WERI-Rb-1 (cell line): ENCODE data around the gene TBC1D23.

Experiments
- DNase-seq: peaks from one replicate; pipeline ENCODE4 v3.0.0-alpha.2; 2020
- H3K27ac ChIP-seq: fragments of 250-450 bp; sonication (Bioruptor Pico); 2 replicates; pipeline ENCODE4 v1.5.1; 2020; ENCODE audit warnings: mild to moderate bottlenecking, moderate library complexity
- H3K27me3 ChIP-seq: fragments of 250-450 bp; sonication (Bioruptor Pico); 2 replicates; pipeline ENCODE4 v1.5.1; 2021; ENCODE audit warnings: mild to moderate bottlenecking, low read depth, moderate library complexity; ENCODE audit not compliant: insufficient read depth, severe bottlenecking
- H3K36me3 ChIP-seq: fragments of 250-450 bp; sonication (Bioruptor Pico); 2 replicates; pipeline ENCODE4 v1.5.1; 2020; ENCODE audit warnings: mild to moderate bottlenecking, moderate library complexity
- H3K4me3 ChIP-seq: 2 replicates; pipeline ENCODE4 v1.5.1; 2011; ENCODE audit warnings: low read depth, mild to moderate bottlenecking, control low read depth, low read length
- H3K9me3 ChIP-seq: fragments of 250-450 bp; sonication (Bioruptor Pico); 2 replicates; pipeline ENCODE4 v1.5.1; 2021; ENCODE audit warnings: mild to moderate bottlenecking, moderate library complexity; ENCODE audit not compliant: severe bottlenecking
- CTCF ChIP-seq: IDR thresholded peaks from 2 replicates; pipeline ENCODE4 v1.5.1; 2011; ENCODE audit warnings: low read depth, mild to moderate bottlenecking, control low read depth, inconsistent platforms, low read length

Gene TBC1D23

GRCh38 chr3:100265016-100265415 lies 4.2 kb downstream of the TBC1D23 start:
- TF ChIP-seq CTCF: no peak
- Histone ChIP-seq H3K9me3 (no peaks in the 10 kb centered on the region), H3K27me3 (no peaks in the 10 kb centered on the region), H3K4me3 (peak overlapping the region; percentile 32), H3K27ac (peak overlapping the region; percentile 73), H3K36me3 (no peaks in the 10 kb centered on the region; the same call in 1 of the 2 replicates)
- no peak for DNase-seq

GRCh38 chr3:100266531-100266930 lies 5.7 kb downstream of the TBC1D23 start:
- H3K4me3 ChIP-seq: no peak overlapping the region
- TF ChIP-seq CTCF: no peak
- H3K27ac ChIP-seq: peak overlapping the region; percentile 48

GRCh38 chr3:100268156-100268555 lies 7.4 kb downstream of the TBC1D23 start:
- H3K27ac ChIP-seq: peak overlapping the region; percentile 65
- no peak for DNase-seq
- TF ChIP-seq CTCF: no peak
- H3K9me3 ChIP-seq: no peaks in the 10 kb centered on the region
- no peaks in the 10 kb centered on the region for H3K36me3 ChIP-seq
- no peaks in the 10 kb centered on the region for H3K27me3 ChIP-seq
- no peak overlapping the region for H3K4me3 ChIP-seq

More at GRCh38 chr3:100266531-100266930, 5.7 kb downstream of the TBC1D23 start:
- Histone ChIP-seq H3K36me3 (no peaks in the 10 kb centered on the region; the same call in 1 of the 2 replicates), H3K9me3 (no peaks in the 10 kb centered on the region), H3K27me3 (no peaks in the 10 kb centered on the region)
- DNase-seq: no peak

- Histone ChIP-seq H3K9me3 (no peaks in the 10 kb centered on the region), H3K27ac (peak overlapping the region; percentile 65), H3K27me3 (no peaks in the 10 kb centered on the region), H3K36me3 (no peaks in the 10 kb centered on the region), H3K4me3 (peak overlapping the region; percentile 1; the same call in 1 of the 2 replicates)
- no peak for TF ChIP-seq CTCF
- no peak for DNase-seq
These were observed 8.2 kb downstream of the TBC1D23 start for GRCh38 chr3:100269001-100269400.

- no peaks in the 10 kb centered on the region for H3K9me3 ChIP-seq
- H3K27ac ChIP-seq: peak overlapping the region; percentile 81
- peak; percentile 75 for DNase-seq
- no peak for TF ChIP-seq CTCF
- H3K4me3 ChIP-seq: peak overlapping the region; percentile 1
- no peaks in the 10 kb centered on the region for H3K27me3 ChIP-seq
- no peaks in the 10 kb centered on the region for H3K36me3 ChIP-seq
These were observed 8.8 kb downstream of the TBC1D23 start for GRCh38 chr3:100269410-100270214.
